ENCODE data around the gene TP63.

Gene TP63

DNA sequence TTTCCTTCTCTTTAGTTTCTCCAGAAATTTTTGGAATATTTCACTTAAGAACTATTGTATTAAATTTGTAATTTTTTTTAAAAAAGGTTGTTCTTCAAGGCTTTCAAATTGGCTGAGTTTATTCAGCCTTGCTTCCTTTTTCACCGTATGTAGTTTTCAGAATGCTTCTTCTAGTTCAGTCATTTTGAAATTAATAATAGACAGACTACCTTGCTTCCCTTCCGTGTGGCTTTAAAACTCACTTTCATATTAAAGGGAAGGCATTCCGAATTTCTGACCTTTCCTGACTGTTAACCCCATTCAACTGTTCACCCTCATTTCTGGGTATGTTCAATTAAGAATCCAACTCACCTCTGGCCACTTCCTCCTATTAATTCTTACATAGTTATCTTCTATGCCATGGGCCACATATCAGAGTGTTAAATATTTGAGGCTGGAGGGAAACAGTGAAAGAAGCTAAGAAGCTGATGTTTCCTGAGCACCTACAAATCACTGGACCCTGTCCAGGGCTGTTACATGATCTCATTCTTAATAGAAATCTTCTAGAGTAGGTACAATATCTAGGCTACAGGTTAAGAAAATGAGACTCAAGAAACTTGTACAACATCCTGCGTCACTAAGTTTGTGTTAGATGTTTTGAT is 252.0 kb downstream of the TP63 start:
- no peak for DNase-seq

DNA sequence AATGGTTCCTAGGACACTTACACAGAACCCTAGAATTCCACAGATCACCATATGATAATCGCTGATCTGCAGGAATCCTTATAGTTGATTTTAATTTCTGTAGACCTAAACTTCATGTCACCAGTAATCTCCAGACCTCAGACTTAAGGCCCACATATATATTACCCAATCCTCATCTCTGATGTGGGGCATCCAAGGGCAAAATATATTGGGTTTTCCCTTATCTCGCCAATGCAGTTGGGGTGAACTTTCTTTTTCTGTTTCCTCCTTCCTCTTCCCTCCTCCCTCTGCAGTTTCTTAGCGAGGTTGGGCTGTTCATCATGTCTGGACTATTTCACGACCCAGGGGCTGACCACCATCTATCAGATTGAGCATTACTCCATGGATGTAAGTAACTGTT is 259.3 kb downstream of the TP63 start:
- no peak for DNase-seq

DNA sequence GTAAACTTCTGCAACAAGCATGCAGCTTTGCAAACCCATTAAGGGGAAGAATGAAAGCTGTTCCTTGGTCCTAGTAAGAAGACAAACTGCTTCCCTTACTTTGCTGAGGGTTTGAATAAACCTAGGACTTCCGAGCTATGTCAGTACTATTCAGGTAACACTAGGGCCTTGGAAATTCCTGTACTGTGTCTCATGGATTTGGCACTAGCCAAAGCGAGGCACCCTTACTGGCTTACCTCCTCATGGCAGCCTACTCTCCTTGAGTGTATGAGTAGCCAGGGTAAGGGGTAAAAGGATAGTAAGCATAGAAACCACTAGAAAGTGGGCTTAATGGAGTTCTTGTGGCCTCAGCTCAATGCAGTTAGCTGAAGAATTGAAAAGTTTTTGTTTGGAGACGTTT is 265.3 kb downstream of the TP63 start:
- DNase-seq: no peak

DNA sequence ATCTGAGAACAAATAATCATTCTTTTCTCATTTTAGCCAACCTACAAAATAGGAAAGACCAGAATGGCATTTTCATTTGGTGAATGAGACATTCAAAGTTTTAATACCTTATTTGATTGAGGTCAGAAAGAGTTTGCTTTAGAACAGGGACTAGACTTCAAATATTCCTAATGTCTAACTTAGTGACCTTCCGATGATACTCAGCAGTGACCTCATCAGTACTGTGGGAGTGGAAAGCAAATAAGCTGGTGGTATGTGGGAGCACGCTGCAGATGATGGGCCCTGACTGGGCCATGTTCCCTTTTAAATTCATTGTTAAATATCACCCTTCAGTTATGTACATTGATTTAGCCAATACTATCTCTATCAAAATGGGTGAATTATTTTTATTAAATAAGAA is 266.2 kb downstream of the TP63 start:
- no peak for DNase-seq

DNA sequence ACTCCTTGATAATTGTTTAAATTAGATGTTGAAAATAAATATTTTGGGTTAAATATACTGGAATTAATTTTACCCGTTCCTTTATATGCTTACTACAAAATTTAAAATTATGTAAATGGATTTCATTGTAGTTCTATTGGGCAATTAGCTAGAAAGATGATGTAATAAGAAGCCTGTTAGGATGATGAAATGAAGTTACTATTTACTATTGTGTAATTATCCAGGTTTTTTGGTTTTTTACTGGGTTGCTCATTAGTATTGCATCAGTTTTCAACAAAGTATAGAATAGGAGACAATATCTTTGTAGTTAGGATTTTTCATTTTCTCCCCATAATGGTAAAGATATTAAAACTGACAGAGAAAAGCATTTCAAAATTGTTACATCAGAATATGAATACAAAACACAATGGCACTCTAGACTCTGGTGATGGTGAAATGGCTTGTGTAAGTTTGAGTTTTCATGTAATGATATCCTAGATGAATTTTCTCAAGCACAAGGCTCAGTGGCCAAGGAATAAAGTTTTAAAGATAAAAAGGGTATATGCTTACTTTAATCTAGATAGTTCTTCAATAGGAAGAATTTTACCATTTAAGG is 267.5 kb downstream of the TP63 start:
- no peak for DNase-seq

DNA sequence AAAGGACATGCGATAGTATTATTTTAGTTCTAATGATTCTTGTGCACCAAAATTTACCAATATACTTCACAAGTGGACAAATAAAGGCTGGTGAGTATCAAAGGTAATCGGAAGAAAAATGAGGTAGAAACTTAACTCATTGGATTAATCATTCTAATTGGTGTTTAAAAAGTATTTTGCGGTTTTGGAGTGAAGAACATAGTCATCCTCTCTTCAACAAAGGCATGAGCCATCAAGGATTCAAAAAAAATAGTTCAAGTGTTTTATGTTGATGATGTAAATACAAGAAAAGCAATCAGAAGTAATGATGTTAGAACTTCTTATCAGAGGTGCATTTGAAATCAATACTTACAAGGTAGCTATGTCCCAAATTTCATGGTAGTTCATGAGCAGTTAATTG is 268.0 kb downstream of the TP63 start:
- no peak for DNase-seq

DNA sequence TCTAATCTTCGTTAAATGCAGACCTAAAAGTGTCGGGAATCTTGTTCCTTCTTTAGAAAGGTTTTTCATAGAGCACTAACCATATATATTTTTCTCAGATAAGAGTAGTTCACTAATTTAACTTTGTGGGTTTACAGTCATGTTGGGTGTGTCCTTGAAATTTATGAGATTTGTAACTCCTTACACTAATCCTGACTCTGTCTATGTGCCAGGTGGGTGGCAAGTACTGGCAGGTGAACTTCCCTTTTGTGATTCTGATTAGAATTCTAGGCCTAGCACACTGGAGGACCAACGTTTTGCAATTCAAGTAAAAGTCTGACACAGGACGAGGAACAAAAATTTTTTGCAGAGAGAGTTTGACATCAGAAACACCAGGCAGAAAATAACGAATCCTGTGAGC is 269.4 kb downstream of the TP63 start:
- no peak for DNase-seq

DNA sequence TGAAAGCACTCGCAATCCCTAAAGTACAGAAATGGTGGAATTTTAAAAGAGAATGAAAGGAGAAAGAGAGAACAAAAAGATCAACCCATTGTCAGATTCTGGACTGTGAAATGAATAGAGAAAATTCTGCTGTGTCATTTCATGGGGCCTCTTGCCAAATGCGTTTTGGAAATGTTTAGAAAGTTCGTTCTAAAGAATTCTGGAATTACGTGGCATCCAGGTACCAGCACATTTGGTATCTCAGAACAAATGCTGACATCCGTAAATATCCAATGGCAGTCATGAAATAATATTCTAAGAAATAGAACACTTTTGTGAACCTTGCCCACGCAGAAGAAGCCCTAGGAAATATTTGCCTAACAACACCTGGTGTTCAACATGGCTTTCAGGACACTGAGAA is 270.3 kb downstream of the TP63 start:
- no peak for DNase-seq

DNA sequence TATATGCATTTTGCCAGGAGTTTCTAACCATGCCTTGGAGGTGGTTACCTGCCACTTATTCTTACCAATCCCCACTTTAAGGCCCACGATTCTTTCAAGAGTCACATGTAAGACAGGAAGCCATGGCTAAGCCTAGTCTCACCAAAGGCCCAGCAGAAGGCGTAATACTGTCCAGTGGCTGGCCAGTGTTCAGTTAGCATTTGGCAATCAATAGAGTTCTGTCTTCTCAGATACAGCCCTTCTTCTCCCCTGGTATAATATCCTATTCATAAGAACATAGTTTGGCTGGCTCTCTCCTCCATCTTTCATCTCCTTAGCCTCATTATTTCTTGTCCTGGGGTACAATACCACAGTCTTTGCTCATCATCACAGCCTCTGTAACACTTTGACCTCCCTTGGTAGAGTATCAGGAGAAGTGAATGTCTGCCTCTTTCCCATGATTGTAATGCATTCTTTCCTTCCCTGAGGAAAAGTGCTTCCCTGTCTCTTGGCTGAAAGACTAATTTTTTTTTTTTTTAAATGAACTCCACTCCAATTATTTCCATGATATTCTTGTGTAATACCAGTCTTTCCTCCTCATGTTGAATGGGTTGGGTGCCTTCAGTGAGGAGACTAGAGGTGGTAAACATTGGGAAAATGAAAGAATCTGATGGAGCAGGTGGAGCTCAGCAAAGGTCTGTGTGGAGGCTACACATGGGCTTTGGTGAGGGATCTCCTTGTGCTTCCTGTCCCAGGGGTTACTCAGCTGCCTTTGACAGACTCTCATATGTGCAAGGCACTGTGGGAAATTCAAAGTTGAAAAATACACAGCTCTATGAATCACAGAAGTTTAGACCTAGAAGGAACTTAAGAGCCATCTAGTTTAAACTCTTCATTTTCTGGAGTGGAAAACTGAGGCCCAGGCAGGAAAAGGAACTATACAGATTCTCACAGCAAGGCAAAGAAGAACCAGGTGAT is 271.3 kb downstream of the TP63 start:
- DNase-seq: no peak

DNA sequence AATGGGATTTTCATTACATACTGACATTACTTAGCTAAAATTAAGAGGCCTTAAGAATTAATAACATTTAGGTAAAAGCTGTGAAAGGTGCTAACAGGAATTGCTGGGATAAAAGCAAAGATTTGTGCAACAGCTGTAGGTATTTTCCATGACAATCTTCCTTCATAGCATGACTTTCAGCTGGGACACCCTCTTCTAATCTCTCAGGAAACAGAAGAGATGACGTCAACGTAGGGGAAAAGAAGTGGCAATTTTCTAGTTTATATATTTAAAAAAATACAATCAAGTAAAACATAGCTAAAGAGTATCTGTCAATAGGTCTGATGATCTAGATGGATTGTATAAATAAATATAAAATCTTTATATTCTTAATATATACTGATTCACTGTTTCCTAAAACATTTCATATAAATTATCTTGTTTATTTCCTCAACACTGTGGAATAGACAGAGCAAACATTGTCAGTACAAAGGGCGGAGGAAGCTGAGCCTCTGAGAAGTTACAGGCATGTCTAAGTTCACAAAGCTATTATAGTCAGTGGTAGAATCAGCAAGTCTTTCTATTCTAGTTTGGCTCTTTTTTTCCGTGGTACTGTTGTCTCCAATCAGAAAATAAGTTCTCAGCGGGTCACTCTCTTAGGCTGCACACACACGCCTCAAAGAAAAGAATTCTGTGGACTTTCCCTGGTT is 272.5 kb downstream of the TP63 start:
- DNase-seq: no peak

DNA sequence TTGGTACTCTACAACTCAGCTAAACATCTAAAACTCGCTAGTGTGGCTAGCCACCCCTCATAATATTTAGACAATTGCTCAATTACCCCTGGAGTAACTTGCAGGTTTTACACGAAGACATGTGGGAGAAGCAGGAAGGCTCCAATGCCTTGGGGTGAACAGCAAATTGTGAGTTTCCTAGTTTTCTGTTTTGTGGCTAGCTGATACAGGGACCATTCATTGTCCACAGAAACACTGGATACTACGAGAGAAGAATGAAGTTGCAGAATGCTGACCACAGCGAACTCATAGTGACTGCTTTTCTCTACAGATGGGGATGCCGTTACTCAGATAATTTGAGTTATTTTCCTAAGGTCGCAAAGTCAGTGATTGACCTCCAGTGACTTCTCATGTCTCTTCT is 276.6 kb downstream of the TP63 start:
- DNase-seq: no peak

DNA sequence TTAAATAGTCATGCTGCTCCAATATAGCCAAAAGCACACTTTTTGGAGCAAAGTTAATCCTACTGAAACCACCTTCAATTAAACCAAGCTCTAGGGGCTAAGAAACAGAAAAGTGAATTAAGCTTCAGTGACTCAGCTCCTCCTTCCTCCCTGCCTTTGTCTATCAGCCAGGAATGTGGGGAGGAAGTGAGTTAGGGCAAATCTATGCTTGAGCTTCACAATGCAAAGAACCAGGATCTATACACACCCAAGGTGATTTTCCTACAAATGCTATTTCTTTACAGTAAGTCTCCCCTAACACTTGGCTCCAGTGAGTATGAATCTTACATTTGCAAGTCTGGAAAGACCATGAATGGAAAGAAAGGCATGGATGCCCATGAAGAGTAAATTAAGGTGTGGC is 277.5 kb downstream of the TP63 start:
- no peak for DNase-seq

DNA sequence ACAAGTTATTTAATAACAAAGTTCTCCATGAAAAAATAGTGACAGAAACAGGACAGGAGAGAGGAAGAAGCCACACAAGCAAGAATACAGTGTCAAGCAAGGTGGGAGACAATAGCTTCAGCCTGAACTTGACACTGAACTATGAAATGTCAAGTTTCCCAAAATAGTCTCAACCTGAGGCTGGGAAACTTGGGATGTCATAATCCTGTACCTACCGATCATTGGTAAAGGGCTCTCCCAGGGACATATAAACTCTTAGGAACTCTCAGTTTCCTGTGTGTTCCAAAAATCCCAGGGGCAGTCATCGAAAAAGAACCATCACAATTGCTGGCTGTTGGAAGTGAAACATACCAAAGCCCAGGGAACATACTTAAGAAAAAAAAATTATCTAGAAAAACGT is 277.9 kb downstream of the TP63 start:
- DNase-seq: no peak

DNA sequence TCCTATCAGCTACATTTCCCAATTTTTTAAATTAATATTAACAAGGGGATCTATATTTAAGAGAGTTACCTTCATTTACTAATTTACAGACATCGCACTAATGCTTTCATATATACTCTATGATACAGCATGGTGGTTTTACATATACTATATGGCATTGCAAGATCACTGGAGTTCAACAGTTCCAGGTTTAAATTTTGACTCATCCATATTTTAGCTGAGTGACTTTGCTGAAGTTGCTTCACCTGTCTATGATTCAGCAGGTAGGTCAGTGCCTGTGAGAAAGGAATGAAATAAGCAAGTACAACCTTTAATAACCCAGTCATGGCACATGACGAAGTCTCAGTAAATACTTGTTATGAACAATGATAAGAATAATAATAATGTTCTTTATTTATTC is 278.4 kb downstream of the TP63 start:
- DNase-seq: no peak

DNA sequence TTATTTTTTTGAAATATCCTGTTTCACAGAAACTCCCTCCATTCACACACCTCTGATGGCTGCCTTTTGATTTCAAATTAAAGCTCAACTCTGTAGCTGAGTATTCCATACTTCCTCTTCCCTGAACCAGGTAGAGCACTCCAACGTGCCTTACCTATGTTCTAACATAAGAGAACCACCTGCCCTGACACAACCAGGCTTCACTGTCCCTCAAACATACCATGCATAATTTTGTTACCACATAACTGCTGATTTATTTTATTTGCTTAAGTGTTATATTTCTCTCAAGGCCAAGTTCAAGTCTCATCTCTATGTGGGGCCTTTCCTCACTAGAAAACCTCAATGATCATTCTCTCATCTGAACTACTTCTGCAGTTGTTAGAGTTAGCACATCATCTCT is 279.8 kb downstream of the TP63 start:
- no peak for DNase-seq

DNA sequence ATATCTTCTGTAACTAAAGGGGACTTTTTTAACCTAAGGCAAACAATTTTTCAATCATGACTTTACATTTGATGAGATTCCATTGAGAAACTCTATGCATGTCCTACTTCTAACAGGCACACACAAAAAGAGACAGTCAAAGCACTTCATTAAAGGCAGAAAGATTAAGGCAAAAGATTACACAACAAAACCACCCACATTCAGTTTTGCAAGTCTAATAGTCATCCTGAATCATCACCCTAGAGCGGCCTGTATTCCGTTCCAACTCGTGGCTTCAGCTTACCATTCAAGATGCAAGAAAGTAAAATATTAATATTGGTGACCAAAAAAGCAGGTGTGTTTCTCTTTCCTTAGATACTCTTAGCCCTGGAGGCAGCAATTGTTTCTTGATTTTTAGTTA is 283.6 kb downstream of the TP63 start:
- no peak for DNase-seq

DNA sequence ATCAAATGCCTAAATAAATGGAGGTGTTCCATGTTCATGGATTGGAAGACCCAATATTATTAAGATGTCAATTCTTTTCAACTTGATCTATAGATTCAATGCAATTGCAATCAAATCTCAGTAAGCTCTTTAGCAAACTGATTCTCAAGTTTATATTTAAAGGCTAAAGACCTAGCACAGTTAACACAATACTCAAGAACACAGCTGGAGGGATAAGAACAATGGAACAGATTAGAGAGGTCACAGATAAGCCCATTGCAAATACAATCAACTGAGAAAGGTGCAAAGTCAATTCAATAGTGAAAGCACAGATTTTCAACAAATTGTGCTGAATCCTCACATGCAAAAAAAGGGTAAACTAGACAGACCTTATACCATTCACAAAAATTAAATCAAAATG is 290.6 kb downstream of the TP63 start:
- no peak for DNase-seq

DNA sequence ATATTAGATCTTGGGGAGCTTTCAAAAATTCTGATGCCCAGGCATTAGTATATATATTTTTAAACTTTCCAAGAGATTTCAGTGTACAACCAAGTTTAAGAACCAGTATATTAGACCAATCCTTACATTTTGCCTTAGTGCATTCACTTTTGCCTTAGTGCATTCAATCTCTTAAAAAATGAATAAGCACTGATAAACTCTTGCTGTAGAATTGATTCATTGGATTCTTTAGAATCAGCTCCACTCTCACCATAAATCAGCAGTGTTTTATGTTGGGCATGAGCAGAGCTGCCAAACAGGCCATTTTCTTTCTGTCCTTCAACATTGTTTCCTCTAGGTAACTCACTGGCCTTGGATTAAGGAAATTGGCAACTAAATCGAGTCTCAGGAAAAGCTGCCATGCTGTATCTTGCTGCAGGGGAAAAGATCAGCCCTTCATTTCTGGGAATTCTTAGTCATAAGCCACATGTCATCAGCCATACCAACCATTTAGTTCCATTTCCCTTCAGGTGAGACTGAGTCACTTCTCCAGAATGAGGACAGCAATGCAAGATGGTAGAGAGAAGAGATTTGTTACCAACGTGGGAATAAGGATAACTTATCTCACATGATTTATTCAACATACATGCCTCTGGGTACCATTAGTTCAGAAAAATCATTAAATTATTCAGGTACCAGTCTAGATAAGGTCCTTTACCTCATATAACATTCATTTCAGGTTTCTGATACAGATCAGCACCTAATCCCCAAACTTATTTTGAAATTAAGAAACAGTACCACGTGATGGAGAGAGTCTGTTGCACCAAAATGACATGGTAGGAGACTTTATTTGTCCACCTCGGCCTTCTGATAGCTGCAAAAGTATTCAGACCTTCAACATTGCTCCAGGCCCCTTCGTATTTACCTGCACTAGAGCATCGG is 297.0 kb downstream of the TP63 start:
- no peak for DNase-seq

DNA sequence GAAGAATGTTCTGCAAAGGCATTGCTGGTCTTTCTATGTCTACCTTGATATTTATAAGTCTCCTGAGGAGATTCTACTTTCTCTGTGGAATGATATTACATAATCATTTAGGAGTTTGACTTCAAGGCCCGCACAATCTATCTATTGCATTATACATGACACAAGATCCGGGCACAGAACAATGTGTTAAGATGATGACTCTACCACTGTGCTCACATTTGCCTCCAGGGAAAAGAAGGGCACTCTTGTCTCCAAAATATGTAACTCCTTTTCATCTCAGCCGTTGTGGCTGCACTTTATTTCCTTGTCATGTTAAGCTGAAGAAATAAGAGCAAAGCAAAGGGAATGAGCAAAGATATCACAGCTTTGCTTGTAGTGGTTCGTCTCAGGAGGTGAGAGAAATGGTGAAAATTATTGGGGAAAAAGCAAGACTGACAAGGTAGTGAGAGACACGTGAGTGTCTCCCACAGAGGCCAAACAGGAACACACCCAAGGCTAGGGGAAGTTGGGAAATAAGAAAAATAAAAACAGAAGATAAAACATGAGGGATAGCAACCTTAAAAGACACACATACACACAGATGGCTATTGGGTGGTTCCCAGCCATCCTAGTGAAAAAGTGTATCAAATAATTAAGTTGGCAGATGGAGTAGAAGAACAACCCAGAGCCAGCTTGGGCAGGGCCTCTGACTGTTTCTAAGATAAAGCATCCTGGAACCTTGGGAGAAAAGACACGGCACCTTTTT is 305.2 kb downstream of the TP63 start:
- DNase-seq: no peak

DNA sequence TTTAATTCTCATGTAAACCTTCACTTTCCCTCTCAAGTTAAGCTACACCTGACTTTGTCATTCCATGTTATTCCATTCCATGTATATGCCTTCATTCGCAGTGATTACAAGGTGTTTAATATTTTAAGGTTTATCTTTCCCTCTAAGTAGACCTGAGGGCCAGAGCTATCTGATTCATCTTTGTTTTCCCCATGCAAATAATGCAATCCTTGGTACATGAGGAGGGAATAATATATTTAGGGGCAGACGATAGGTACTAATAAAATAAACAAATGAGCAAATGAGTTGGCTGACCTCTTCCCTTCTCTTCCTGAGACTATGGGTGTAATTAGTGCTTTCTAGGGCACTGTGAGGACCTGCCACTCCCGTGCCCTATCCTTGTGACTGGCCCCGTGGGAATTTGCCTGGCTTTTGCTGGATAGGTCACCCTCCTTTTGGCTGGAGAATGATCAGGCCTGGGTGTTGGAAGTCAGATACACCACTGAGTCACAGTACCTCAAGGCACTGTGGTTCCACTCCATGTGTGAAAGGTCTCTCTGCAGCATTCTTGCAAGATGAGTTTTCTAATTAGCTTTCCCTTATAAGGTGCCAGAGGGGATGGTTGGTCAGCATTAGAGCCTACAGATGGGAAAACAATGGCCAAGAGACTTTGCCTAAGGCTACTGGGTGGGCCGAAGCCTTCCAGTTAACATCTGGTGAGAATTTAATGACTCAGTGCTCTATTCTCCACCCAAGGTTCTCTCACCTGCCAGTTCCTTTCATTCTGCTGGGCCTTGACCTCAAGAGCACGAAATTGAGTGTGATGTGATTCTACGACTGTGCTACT is 306.3 kb downstream of the TP63 start:
- DNase-seq: peak; percentile 42

DNA sequence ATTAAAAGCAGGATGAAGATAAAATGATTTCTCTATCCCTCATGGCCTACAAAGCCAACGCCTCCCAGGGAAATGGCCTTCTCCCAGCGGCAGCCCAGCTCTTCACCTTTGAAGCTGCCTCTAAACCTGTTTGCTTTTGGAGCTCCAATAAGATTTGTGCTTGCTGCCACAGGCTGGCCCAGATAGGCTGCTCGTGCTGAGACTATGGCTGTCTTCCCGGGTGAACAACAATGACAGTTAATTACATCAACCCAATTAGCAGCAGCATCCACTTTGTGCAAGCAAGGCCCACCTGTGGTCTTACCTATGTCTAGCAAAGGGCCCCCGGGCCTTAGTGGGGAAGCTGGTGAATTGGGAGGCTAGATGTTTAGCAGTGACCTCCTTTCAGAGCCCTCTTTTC is 309.9 kb downstream of the TP63 start:
- DNase-seq: peak; percentile 100

Measured in NCI-H146 (cell line).